K562 (cell line): ENCODE results near the gene ZSCAN26. TPM values are rescaled to one million over a fixed set of nuclear protein-coding genes. Genes with fewer than 3 reads are reported as not detected.

Experiments
- ELF2 ChIP-seq: fragments of 250-450 bp; sonication (Bioruptor Pico); IDR thresholded peaks from 2 replicates; pipeline ENCODE4 v1.5.0; 2021; ENCODE audit warnings: mild to moderate bottlenecking
- ERF ChIP-seq: fragments of 450-650 bp; formaldehyde crosslinking; IDR thresholded peaks from 2 replicates; pipeline ENCODE4 v1.4.0; 2020; ENCODE audit warnings: mild to moderate bottlenecking, mixed read lengths
- EWSR1 ChIP-seq: fragments of 450-650 bp; IDR thresholded peaks from 2 replicates; pipeline ENCODE4 v1.6.1; 2018; ENCODE audit warnings: borderline replicate concordance, mild to moderate bottlenecking, low read depth, moderate library complexity; ENCODE audit not compliant: partially characterized antibody
- GTF2F1 ChIP-seq: IDR thresholded peaks from 2 replicates; pipeline ENCODE4 v1.6.1; 2011; ENCODE audit warnings: low read depth, low read length, improper control_type of control experiment
- ILF3 ChIP-seq: fragments of 450-650 bp; IDR thresholded peaks from 2 replicates; pipeline ENCODE4 v1.6.1; 2018; ENCODE audit warnings: antibody characterized with exemption, mild to moderate bottlenecking, moderate library complexity, borderline replicate concordance
- KDM1A ChIP-seq, 2 experiments: fragments of 450-650 bp; IDR thresholded peaks; 2 replicates each; pipeline ENCODE4 v1.6.1; 2016; ENCODE audit warnings: mild to moderate bottlenecking in 2 of 2
- NCOA4 ChIP-seq: fragments of 450-650 bp; IDR thresholded peaks from 2 replicates; pipeline ENCODE4 v1.6.1; 2018; ENCODE audit warnings: mild to moderate bottlenecking; ENCODE audit not compliant: partially characterized antibody
- PHB ChIP-seq: fragments of 250-450 bp; sonication (Bioruptor Pico); IDR thresholded peaks from 2 replicates; pipeline ENCODE4 v1.5.0; 2021
- PHTF2 ChIP-seq: fragments of 250-450 bp; sonication (Bioruptor Pico); IDR thresholded peaks from 2 replicates; pipeline ENCODE4 v1.5.0; 2021; ENCODE audit warnings: mild to moderate bottlenecking
- POLR2AphosphoS5 ChIP-seq: IDR thresholded peaks from 2 replicates; pipeline ENCODE4 v1.6.1; 2011; ENCODE audit warnings: mild to moderate bottlenecking, low read depth, low read length, moderate library complexity; ENCODE audit not compliant: control insufficient read depth, insufficient read depth
- POLR2G ChIP-seq: fragments of 200-400 bp; formaldehyde crosslinking; IDR thresholded peaks from 2 replicates; pipeline ENCODE4 v1.6.1; 2017; ENCODE audit warnings: low read depth, mild to moderate bottlenecking, antibody characterized with exemption, low read length, moderate library complexity
- SOX6 ChIP-seq: fragments of 450-650 bp; IDR thresholded peaks from 2 replicates; pipeline ENCODE4 v1.6.1; 2014; ENCODE audit warnings: mild to moderate bottlenecking
- TAF9B ChIP-seq: fragments of 450-650 bp; IDR thresholded peaks from 2 replicates; pipeline ENCODE4 v1.6.1; 2018; ENCODE audit warnings: mild to moderate bottlenecking; ENCODE audit not compliant: partially characterized antibody
- ZNF3 ChIP-seq: fragments of 250-450 bp; sonication (Bioruptor Pico); IDR thresholded peaks from 2 replicates; pipeline ENCODE4 v1.5.0; 2021; ENCODE audit warnings: mild to moderate bottlenecking, moderate library complexity
- ZNF444 ChIP-seq: fragments of 250-450 bp; sonication (Bioruptor Pico); IDR thresholded peaks from 2 replicates; pipeline ENCODE4 v1.4.0; 2020; ENCODE audit warnings: mild to moderate bottlenecking, moderate library complexity
- ZNF75A ChIP-seq: fragments of 450-650 bp; formaldehyde crosslinking; IDR thresholded peaks from 2 replicates; pipeline ENCODE4 v1.4.0; 2020; ENCODE audit warnings: mild to moderate bottlenecking
- ZNF766 ChIP-seq: fragments of 200-800 bp; sonication (Bioruptor generic); conservative IDR thresholded peaks from 2 replicates; pipeline ENCODE4 v1.6.1; 2016; ENCODE audit warnings: missing genetic modification characterization, missing compliant biosample characterization
- ZNF77 ChIP-seq: fragments of 250-450 bp; sonication (Bioruptor Pico); IDR thresholded peaks from 2 replicates; pipeline ENCODE4 v1.5.0; 2020
- polyA plus RNA-seq, 8 experiments: library from polyadenylated mRNA; depleted of rRNA in 4 of 8; stranded (reverse) in 5 of 8; unstranded in 3 of 8; fragments of >200 nt; fragmentation: Nextera tagmentation in 2 of 8; fragmentation: Illumina TruSeq in 1 of 8; extraction: Ambion mirVana in 2 of 8; extraction: Trizol in 1 of 8; gene quantifications; 2 replicates each; pipeline versions ENCODE4 v1.2.1 to v1.2.3, GENCODE V29; 2011 to 2014; ENCODE audit warnings: inconsistent platforms in 1 of 8, missing spikeins in 1 of 8
- total RNA-seq, 7 experiments: library from RNA; depleted of rRNA in 6 of 7; stranded (reverse); fragments of >200 nt in 6 of 7; fragmentation: Illumina TruSeq in 2 of 7; extraction: Trizol in 2 of 7; gene quantifications; 2 replicates each; pipeline versions ENCODE4 v1.2.1 to v1.2.3, GENCODE V29; 2011 to 2021; ENCODE audit warnings: low replicate concordance in 1 of 7
- TF ChIP-seq, protein P1 (sequence below): fragments of 450-650 bp; conservative IDR thresholded peaks from 2 replicates; pipeline ENCODE4 v1.6.1; 2016; ENCODE audit warnings: missing genetic modification characterization, low read depth, mild to moderate bottlenecking, control low read depth, missing compliant biosample characterization
- TF ChIP-seq, protein P2 (sequence below): fragments of 450-650 bp; IDR thresholded peaks from 2 replicates; pipeline ENCODE4 v1.6.1; 2016; ENCODE audit warnings: low read depth

Gene ZSCAN26
- total and polyA plus RNA-seq, 9 of the 15 experiments (the other 6 are each of a cell fraction or from before 2014, with no cell fraction given): 5.9 to 14.2 (median 10.5) TPM

DNA sequence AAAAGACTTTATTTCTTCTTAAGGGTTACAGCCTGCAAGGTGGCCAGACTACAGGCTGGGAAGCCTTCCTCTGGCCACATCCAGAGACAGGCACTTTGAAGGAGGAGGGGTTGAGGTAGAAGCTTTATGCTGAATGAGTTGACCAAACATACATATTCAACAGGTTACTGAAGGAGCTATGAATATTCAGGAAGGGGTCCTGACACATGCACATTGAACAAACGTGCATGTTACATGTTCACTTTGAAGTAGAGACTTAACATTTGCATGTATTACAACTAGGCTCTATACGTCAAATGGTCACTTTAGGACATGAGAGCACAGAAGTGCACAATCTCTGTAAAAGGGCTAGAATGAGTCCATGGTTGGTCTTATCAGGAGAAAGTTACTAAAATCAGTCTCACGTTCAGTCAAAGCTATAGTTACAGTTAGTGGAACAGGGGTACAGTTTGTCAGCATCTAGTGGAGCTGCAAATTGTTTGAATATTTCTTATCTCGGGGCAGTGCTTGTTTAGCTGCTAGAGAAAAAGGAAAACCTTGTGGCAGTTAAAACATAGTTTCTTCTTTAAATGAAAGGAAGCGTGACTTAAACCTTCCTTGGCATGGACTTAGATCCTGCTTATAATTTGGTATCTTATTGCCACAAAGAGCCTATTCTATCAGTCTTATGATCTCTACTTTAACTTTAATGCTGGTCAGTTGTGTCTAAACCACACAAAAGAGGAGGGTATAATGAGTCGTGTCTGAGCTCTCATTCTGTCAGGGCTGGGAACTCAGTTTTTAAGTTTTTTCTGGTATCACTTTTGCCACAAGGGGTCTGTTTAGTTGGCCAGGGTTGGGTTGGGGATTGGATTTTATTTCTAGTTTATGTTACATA lies 46.4 kb upstream of the ZSCAN26 start (continued):
- peak; percentile 92; the same call in 1 of the 2 replicates for TF ChIP-seq ILF3
- TF ChIP-seq ZNF444 (CRISPR knock-in tag): peak; percentile 75; the same call in 1 of the 2 replicates
- peak; percentile 77; the same call in 1 of the 2 replicates for TF ChIP-seq ERF (CRISPR knock-in tag)
- no peak for TF ChIP-seq ZNF77
- TF ChIP-seq, protein P1, sequence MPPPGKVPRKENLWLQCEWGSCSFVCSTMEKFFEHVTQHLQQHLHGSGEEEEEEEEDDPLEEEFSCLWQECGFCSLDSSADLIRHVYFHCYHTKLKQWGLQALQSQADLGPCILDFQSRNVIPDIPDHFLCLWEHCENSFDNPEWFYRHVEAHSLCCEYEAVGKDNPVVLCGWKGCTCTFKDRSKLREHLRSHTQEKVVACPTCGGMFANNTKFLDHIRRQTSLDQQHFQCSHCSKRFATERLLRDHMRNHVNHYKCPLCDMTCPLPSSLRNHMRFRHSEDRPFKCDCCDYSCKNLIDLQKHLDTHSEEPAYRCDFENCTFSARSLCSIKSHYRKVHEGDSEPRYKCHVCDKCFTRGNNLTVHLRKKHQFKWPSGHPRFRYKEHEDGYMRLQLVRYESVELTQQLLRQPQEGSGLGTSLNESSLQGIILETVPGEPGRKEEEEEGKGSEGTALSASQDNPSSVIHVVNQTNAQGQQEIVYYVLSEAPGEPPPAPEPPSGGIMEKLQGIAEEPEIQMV (tag): no peak
- no peak for TF ChIP-seq ELF2 (CRISPR knock-in tag)
- peak; percentile 27 to 49; a peak in 2 of 4 replicates for TF ChIP-seq KDM1A (IDR thresholded peaks at IDR 0.05)
- TF ChIP-seq ZNF3 (CRISPR knock-in tag): no peak
- TF ChIP-seq ZNF75A (CRISPR knock-in tag): peak; percentile 69; the same call in 1 of the 2 replicates
- no peak for TF ChIP-seq PHB (CRISPR knock-in tag)
- TF ChIP-seq EWSR1: no peak
- TF ChIP-seq POLR2G: peak; percentile 67
- TF ChIP-seq PHTF2 (CRISPR knock-in tag): no peak
- peak; percentile 98 for TF ChIP-seq POLR2AphosphoS5
- no peak for TF ChIP-seq NCOA4
- TF ChIP-seq ZNF766 (CRISPR knock-in tag): 0 out of 2 replicates have a peak, but pooled peaks have one; percentile 39
- peak; percentile 95 for TF ChIP-seq GTF2F1
- TF ChIP-seq TAF9B: peak; percentile 60
- TF ChIP-seq, protein P2, sequence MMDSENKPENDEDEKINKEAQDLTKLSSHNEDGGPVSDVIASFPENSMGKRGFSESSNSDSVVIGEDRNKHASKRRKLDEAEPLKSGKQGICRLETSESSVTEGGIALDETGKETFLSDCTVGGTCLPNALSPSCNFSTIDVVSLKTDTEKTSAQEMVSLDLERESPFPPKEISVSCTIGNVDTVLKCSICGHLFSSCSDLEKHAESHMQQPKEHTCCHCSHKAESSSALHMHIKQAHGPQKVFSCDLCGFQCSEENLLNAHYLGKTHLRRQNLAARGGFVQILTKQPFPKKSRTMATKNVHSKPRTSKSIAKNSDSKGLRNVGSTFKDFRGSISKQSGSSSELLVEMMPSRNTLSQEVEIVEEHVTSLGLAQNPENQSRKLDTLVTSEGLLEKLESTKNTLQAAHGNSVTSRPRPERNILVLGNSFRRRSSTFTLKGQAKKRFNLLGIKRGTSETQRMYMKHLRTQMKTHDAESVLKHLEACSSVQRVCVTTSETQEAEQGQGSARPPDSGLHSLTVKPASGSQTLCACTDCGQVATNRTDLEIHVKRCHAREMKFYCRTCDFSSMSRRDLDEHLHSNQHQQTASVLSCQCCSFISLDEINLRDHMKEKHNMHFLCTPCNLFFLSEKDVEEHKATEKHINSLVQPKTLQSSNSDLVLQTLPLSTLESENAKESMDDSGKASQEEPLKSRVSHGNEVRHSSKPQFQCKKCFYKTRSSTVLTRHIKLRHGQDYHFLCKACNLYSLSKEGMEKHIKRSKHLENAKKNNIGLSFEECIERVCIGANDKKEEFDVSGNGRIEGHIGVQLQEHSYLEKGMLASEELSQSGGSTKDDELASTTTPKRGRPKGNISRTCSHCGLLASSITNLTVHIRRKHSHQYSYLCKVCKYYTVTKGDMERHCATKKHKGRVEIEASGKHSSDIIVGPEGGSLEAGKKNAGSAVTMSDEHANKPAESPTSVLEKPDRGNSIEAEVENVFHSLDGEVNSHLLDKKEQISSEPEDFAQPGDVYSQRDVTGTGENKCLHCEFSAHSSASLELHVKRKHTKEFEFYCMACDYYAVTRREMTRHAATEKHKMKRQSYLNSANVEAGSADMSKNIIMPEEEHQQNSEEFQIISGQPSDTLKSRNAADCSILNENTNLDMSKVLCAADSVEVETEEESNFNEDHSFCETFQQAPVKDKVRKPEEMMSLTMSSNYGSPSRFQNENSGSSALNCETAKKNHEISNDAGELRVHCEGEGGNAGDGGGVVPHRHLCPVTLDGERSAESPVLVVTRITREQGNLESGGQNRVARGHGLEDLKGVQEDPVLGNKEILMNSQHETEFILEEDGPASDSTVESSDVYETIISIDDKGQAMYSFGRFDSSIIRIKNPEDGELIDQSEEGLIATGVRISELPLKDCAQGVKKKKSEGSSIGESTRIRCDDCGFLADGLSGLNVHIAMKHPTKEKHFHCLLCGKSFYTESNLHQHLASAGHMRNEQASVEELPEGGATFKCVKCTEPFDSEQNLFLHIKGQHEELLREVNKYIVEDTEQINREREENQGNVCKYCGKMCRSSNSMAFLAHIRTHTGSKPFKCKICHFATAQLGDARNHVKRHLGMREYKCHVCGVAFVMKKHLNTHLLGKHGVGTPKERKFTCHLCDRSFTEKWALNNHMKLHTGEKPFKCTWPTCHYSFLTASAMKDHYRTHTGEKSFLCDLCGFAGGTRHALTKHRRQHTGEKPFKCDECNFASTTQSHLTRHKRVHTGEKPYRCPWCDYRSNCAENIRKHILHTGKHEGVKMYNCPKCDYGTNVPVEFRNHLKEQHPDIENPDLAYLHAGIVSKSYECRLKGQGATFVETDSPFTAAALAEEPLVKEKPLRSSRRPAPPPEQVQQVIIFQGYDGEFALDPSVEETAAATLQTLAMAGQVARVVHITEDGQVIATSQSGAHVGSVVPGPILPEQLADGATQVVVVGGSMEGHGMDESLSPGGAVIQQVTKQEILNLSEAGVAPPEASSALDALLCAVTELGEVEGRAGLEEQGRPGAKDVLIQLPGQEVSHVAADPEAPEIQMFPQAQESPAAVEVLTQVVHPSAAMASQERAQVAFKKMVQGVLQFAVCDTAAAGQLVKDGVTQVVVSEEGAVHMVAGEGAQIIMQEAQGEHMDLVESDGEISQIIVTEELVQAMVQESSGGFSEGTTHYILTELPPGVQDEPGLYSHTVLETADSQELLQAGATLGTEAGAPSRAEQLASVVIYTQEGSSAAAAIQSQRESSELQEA: no peak
- TF ChIP-seq SOX6: peak; percentile 61; the same call in 1 of the 2 replicates
